PC-3 (cell line): ENCODE data around the gene SPHK1. TPM values are rescaled to one million over a fixed set of nuclear protein-coding genes. Genes with fewer than 3 reads are reported as not detected.

Experiments used
- ATAC-seq: fragments of 200-7000 bp; cut with Tn5 transposase; 2 replicates; pipeline ENCODE4 v1.9.1; 2020; ENCODE audit warnings: mild to moderate bottlenecking, moderate library complexity
- BruUV-seq: library from RNA; stranded (reverse); fragments of 400-500 nt; replicated peaks from 2 replicates; lab custom pipeline; 2021; lab: Mats Ljungman, UMichigan
- CTCF ChIA-PET: fragments of 300-600 bp; sonication (Branson Sonifier 250); formaldehyde crosslinking; loops from one replicate; lab custom pipeline; 2022; ENCODE audit warnings: antibody characterized with exemption; lab: Charles Lee
- POLR2A ChIA-PET: fragments of 300-600 bp; sonication (Branson Sonifier 250); formaldehyde crosslinking; loops from one replicate; lab custom pipeline; 2022; ENCODE audit warnings: antibody characterized with exemption; ENCODE audit not compliant: unreplicated experiment; lab: Charles Lee
- DNase-seq: peaks from one replicate; pipeline ENCODE4 v3.0.0-alpha.2; 2015
- H2AFZ ChIP-seq: fragments of 300-600 bp; sonication (generic); 2 replicates; pipeline ENCODE4 v1.6.0; 2016; ENCODE audit warnings: antibody characterized with exemption, low read length
- H3F3A ChIP-seq: fragments of 300-600 bp; sonication (generic); one replicate; pipeline ENCODE4 v1.6.0; 2017; ENCODE audit warnings: antibody characterized with exemption, low read length, control low read depth, mild to moderate bottlenecking; ENCODE audit not compliant: unreplicated experiment
- H3K27ac ChIP-seq: fragments of 300-600 bp; sonication (generic); 2 replicates; pipeline ENCODE4 v1.5.1; 2016; ENCODE audit warnings: mild to moderate bottlenecking, low read length
- H3K27me3 ChIP-seq: fragments of 300-600 bp; sonication (generic); 2 replicates; pipeline ENCODE4 v1.6.1; 2016; ENCODE audit warnings: low read length, mixed read lengths
- H3K36me3 ChIP-seq: fragments of 300-600 bp; sonication (generic); 2 replicates; pipeline ENCODE4 v1.6.1; 2016; ENCODE audit warnings: low read depth, mixed run types, low read length, mixed read lengths
- H3K4me1 ChIP-seq: fragments of 300-600 bp; sonication (generic); 2 replicates; pipeline ENCODE4 v1.5.1; 2016; ENCODE audit warnings: low read length; ENCODE audit not compliant: insufficient read depth
- H3K4me2 ChIP-seq: fragments of 300-600 bp; sonication (generic); 2 replicates; pipeline ENCODE4 v1.6.0; 2016; ENCODE audit warnings: low read length
- H3K4me3 ChIP-seq: fragments of 300-600 bp; sonication (generic); 2 replicates; pipeline ENCODE4 v1.5.1; 2016; ENCODE audit warnings: mild to moderate bottlenecking, low read length, mixed read lengths
- H3K79me2 ChIP-seq: fragments of 300-600 bp; sonication (generic); 2 replicates; pipeline ENCODE4 v1.6.1; 2017; ENCODE audit warnings: low read length, mixed read lengths
- H3K9ac ChIP-seq: fragments of 300-600 bp; sonication (generic); 2 replicates; pipeline ENCODE4 v1.6.0; 2016; ENCODE audit warnings: mild to moderate bottlenecking, low read length
- H3K9me2 ChIP-seq: fragments of 300-600 bp; sonication (generic); replicated peaks from 2 replicates; pipeline ENCODE4 v1.6.1; 2016; ENCODE audit warnings: mixed run types, low read length, mixed read lengths
- H3K9me3 ChIP-seq: fragments of 300-600 bp; sonication (generic); 2 replicates; pipeline ENCODE4 v1.6.1; 2016; ENCODE audit warnings: low read length, mixed read lengths
- H4K20me1 ChIP-seq: fragments of 300-600 bp; sonication (generic); 2 replicates; pipeline ENCODE4 v1.6.1; 2016; ENCODE audit warnings: low read length, mixed read lengths
- CTCF ChIP-seq: fragments of 300-600 bp; sonication (generic); conservative IDR thresholded peaks from 2 replicates; pipeline ENCODE4 v1.5.1; 2017; ENCODE audit warnings: antibody characterized with exemption, low read depth, mild to moderate bottlenecking, low read length
- EZH2 ChIP-seq: fragments of 300-600 bp; sonication (generic); IDR thresholded peaks from one replicate; pipeline ENCODE4 v1.6.1; 2017; ENCODE audit warnings: antibody characterized with exemption, mild to moderate bottlenecking, low read length; ENCODE audit not compliant: unreplicated experiment
- EZH2phosphoT487 ChIP-seq: fragments of 300-600 bp; sonication (generic); IDR thresholded peaks from 2 replicates; pipeline ENCODE4 v1.6.1; 2018; ENCODE audit warnings: mild to moderate bottlenecking, antibody characterized with exemption, low read length, borderline replicate concordance
- intact Hi-C: fragments of 100-400 bp; cut with micrococcal nuclease; formaldehyde crosslinking; loops from 2 replicates; pipeline ENCODE4 v1.9.0; 2023
- total RNA-seq: library from RNA; depleted of rRNA; stranded (reverse); fragments of >200 nt; gene quantifications from 2 replicates; pipeline ENCODE4 v1.2.3, GENCODE V29; 2014

SPHK1 gene
- total RNA-seq, 1 experiment from 2014 or later: 54.2 TPM

GRCh38 chr17:76417499-76418143 is 33.2 kb downstream of the SPHK1 start:
- H3K4me2 ChIP-seq: no peak overlapping the region
- H3K36me3 ChIP-seq: peaks cover 11% of the 10 kb centered on the region; the same call in 1 of the 2 replicates
- no peak overlapping the region for H3K9ac ChIP-seq
- DNase-seq (no peak), ATAC-seq (peak; percentile 10; the same call in 1 of the 2 replicates)
- H3K27ac ChIP-seq: no peak overlapping the region
- intact Hi-C loops: no loop called here
- TF ChIP-seq CTCF (no peak), EZH2 (no peak), EZH2phosphoT487 (no peak)
- ChIA-PET CTCF (no interaction called here), POLR2A (no interaction called here)
- H3K79me2 ChIP-seq: peaks cover 96% of the 10 kb centered on the region
- BruUV-seq: no TSS peak
- H3K27me3 ChIP-seq: no peaks in the 10 kb centered on the region
- H3K4me1 ChIP-seq: no peaks in the 10 kb centered on the region
- peaks cover 29% of the 10 kb centered on the region for H4K20me1 ChIP-seq
- H3K9me3 ChIP-seq: no peaks in the 10 kb centered on the region
- H3K9me2 ChIP-seq: no peaks in the 10 kb centered on the region
- H3F3A ChIP-seq: no peaks in the 10 kb centered on the region
- no peak overlapping the region for H2AFZ ChIP-seq
- no peak overlapping the region for H3K4me3 ChIP-seq

DNA sequence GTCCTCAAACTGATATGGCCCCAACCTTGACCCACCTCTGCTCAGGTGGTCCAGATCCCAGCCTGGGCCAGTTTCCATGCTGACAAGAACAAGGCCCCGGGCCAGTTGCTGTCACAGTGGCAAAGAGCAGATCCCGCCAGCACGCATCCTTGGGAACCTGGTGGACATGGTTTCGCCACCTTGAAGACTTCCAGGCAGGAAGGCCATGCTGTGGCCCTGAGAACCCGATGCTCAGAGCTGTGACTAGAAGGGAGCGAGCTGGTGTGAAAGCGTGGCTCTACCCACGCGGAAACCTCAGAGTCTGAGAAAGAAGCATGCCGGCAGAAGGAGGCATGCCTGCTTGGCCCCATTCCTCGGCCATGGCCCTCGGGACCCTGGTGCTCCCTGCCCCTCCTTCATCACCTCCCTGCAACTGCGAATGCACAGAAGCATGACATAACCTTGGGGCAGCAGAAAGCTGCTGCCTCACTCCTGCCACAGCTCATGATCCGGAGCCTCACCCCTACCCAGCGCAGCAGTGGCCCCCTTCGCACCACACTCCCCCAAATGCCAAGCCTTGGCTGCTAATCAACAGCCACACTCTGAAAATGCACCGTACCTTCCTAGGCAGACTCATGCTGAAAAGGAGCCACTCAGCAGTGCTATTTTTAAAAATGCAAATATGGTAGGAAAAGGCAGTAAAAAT is 35.3 kb downstream of the SPHK1 start:
- Histone ChIP-seq H3K4me3 (no peak overlapping the region), H3K4me1 (no peaks in the 10 kb centered on the region), H3K27ac (no peak overlapping the region), H3F3A (no peaks in the 10 kb centered on the region), H3K9me3 (no peaks in the 10 kb centered on the region), H3K27me3 (no peaks in the 10 kb centered on the region), H3K9me2 (no peaks in the 10 kb centered on the region), H4K20me1 (peaks cover 24% of the 10 kb centered on the region), H3K9ac (no peak overlapping the region), H3K4me2 (no peak overlapping the region), H2AFZ (no peak overlapping the region), H3K36me3 (peaks cover 15% of the 10 kb centered on the region; the same call in 1 of the 2 replicates), H3K79me2 (peaks cover 88% of the 10 kb centered on the region)
- TF ChIP-seq EZH2phosphoT487 (no peak), CTCF (no peak), EZH2 (no peak)
- no TSS peak for BruUV-seq
- intact Hi-C loops: no loop called here
- CTCF ChIA-PET: no interaction called here
- POLR2A ChIA-PET: no interaction called here
- no peak for DNase-seq
- ATAC-seq: no peak
